ENCODE data around the gene SULT1A3. TPM values are rescaled to one million over a fixed set of nuclear protein-coding genes. Genes with fewer than 3 reads are reported as not detected.

The SULT1A3 gene
- total RNA-seq, 3 donors from 2014 or later = 37.1 to 96.5 (median 66.7) TPM

DNA sequence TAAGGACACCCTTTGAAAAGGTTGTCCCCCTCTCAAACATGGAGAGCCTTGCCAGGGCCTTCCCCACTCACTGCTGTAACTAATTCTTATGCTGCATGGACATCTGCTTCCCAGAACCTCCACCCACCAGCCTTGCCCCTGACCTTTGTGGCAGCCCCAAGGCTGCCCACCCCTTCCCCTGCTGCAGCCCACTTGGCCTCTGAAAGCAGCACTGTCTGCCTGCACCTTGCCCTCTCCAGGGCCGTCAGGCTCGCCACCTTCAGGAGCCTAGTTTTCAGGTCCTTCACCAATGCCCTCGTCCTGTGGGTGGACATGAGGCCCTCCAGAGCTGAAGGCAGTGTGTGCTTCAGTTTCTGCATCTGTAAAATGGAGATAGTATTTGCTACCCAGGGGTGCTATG, 18.3 kb upstream of the SULT1A3 start:
- ATAC-seq (no peak), DNase-seq (peak in 1 of 3 donors; percentile 34)
- Histone ChIP-seq H3K4me3 (no peak overlapping the region), H3K9me3 (no peaks in the 10 kb centered on the region), H3K4me1 (ENCODE audit: low read depth) (peaks cover 4% of the 10 kb centered on the region), H3K36me3 (ENCODE audit: low read depth) (no peaks in the 10 kb centered on the region)
- intact Hi-C loops (cut with DNase I, micrococcal nuclease) = no loop called here
- TF ChIP-seq, protein P1, sequence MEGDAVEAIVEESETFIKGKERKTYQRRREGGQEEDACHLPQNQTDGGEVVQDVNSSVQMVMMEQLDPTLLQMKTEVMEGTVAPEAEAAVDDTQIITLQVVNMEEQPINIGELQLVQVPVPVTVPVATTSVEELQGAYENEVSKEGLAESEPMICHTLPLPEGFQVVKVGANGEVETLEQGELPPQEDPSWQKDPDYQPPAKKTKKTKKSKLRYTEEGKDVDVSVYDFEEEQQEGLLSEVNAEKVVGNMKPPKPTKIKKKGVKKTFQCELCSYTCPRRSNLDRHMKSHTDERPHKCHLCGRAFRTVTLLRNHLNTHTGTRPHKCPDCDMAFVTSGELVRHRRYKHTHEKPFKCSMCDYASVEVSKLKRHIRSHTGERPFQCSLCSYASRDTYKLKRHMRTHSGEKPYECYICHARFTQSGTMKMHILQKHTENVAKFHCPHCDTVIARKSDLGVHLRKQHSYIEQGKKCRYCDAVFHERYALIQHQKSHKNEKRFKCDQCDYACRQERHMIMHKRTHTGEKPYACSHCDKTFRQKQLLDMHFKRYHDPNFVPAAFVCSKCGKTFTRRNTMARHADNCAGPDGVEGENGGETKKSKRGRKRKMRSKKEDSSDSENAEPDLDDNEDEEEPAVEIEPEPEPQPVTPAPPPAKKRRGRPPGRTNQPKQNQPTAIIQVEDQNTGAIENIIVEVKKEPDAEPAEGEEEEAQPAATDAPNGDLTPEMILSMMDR (IDR thresholded peaks at IDR 0.05) = no peak

DNA sequence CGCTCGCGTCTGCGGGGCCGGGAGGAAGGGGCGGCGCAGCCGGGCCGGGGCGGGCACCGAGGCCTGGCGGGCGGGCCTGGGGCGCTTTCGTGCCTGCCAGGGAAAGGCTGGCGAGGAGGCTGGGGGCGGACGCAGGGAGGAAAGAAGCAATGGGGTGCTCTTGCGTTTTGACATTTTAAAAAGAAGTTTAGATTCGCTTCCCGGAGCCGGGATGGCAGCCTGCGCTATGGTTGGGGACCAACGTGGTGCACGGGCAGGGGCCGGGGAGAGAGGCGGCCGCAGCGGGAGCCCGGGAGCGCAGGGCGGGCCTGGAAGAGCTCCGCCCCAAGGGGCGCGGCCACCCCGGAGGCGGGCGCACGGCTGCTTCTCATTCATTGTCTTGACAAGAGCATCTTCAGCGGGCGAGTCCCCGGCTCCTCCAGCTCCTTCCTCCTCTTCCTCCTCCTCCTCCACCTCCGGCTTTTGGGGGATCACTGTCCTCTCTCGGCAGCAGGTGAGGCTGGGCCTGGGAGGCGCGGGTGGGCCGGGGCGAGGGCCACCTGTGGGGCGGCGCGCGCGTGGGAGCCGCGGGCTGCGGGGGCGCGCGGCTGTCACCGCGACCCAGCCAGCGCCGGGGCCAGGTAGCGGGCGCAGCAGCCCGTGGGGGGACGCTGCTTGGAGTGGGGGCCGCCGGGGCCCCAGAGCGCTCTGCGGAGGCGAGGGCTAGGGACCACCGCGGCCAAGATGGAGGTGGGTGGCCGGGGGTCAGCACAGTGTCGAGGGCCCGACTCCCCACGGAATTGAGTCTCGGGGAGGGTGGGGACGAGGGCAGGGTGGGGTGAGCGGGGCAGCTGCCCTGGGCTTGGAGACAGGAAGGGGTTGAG, 15.6 kb upstream of the SULT1A3 start, which contains the start of gene CORO1A:
CORO1A (plus strand) TSS at position 370 of the 863 bp plus-strand sequence. CDS start 1,608 bp downstream, outside the sequence.
- DNase-seq (peak; percentile 90 to 95 (median 93)), ATAC-seq (peak; percentile 65)
- TF ChIP-seq, protein P1 (IDR thresholded peaks at IDR 0.05) = no peak
- Histone ChIP-seq H3K4me3 (peak within 1 kb of the TSS; percentile 22), H3K36me3 (ENCODE audit: low read depth) (no peaks in the 10 kb centered on the region), H3K4me1 (ENCODE audit: low read depth) (peaks cover 9% of the 10 kb centered on the region), H3K9me3 (no peaks in the 10 kb centered on the region)
- intact Hi-C loops (cut with DNase I, micrococcal nuclease) = no loop called here

DNA sequence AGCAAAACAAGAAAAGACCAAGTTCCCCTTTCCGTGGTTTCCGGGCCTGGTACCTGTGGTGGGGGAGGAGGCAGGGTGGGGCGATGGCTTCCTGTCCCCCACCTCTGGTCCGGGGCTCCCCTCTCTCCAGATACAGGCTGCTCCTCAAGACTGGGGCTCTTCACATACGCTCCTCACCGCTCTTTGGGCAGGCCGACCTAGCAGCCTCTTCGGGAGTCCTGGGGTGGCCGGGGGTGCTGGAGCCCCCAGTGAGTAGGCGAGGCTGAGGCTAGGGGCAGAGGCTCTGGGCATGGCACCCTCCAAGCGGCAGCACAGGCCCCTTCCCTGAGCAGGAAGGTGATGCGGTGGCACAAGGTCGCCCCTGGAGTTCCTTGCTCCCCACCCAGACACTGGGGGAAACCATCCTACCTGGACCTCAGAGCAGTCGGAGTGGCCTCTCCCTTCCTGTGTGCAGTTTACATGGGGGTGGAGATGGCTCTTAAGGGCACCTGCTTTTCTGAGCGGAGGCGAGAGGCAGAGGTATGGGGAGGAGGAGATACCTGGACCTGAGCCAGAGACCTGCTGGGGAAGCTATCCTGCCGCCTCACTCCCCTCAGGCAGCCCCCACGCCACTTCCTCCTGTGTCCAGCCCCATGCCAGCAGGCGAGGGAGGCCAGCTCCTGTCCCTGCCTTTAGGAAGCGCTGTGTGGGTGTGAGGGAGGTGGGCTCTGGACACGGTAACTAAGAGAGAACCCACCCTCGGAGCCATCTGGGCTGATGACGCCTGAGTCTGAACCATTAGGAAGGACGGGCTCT, 14.8 kb upstream of the SULT1A3 start:
- TF ChIP-seq, protein P1 (IDR thresholded peaks at IDR 0.05) = no peak
- H3K4me1 ChIP-seq (ENCODE audit: low read depth) = peaks cover 5% of the 10 kb centered on the region
- intact Hi-C loops (cut with DNase I, micrococcal nuclease) = no loop called here
- no peaks in the 10 kb centered on the region for H3K36me3 ChIP-seq (ENCODE audit: low read depth)
- peak; percentile 57 for ATAC-seq
- peak overlapping the region; percentile 22 for H3K4me3 ChIP-seq
- DNase-seq = peak; percentile 55 to 88 (median 67)
- H3K9me3 ChIP-seq = no peaks in the 10 kb centered on the region

DNA sequence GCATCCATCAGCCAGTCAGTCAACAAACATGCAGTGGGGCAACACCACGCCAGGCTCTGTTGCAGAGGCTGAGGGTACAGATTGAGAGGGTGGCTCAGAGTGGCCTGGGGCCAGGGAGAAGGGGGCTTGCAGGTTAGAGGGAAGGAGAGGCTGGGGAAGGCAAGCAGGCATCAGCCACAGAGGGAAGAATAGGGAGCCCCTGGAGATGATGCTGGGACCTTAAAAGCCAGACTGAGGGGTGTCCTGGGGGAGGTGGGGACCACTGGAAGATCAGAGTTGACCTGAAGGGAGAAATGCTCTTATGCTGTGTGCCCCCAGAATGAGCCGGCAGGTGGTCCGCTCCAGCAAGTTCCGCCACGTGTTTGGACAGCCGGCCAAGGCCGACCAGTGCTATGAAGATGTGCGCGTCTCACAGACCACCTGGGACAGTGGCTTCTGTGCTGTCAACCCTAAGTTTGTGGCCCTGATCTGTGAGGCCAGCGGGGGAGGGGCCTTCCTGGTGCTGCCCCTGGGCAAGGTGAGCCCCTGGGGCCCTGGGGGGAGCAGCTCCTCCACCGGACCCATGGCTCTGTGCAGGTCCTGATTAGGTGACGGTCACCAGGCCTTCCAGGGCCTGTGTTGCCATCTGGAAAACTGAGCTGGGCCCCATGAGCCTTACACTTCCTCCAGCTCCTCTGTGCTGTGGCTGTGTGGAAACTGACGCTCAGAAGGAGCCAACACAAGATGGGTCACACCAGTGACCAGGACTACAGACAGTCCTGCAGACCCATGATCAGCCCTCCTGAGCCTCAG, 14.0 kb upstream of the SULT1A3 start:
- ATAC-seq (no peak), DNase-seq (peak; percentile 30 to 74 (median 59))
- intact Hi-C loops (cut with DNase I, micrococcal nuclease) = no loop called here
- H3K4me1 ChIP-seq (ENCODE audit: low read depth) = peaks cover 5% of the 10 kb centered on the region
- TF ChIP-seq, protein P1 (IDR thresholded peaks at IDR 0.05) = no peak
- peak overlapping the region; percentile 22 for H3K4me3 ChIP-seq
- H3K36me3 ChIP-seq (ENCODE audit: low read depth) = no peaks in the 10 kb centered on the region
- H3K9me3 ChIP-seq = no peaks in the 10 kb centered on the region
